BJ (cell line): ENCODE data around the gene LRRC14B. TPM values are rescaled to one million over a fixed set of nuclear protein-coding genes. Genes with fewer than 3 reads are reported as not detected.
A peak's percentile ranks its signal among the peaks of the same experiment; 100 is the strongest.

Source experiments
- CTCF ChIA-PET: fragments of 350-600 bp; formaldehyde crosslinking; extraction: SDS; loops from one replicate; lab custom pipeline; 2021; ENCODE audit warnings: antibody characterized with exemption, inconsistent platforms; lab: Yijun Ruan, JAX
- POLR2A ChIA-PET: fragments of 300-600 bp; sonication (Branson Sonifier 250); formaldehyde crosslinking; extraction: SDS; loops from one replicate; lab custom pipeline; 2021; ENCODE audit warnings: antibody characterized with exemption; lab: Charles Lee
- DNase-seq: peaks from one replicate; pipeline ENCODE4 v3.0.0-alpha.2; 2011; ENCODE audit warnings: low read depth
- H3K27me3 ChIP-seq: 2 replicates; pipeline ENCODE4 v1.6.0; 2011; ENCODE audit warnings: low read length; ENCODE audit not compliant: control insufficient read depth, insufficient read depth
- H3K36me3 ChIP-seq: 2 replicates; pipeline ENCODE4 v1.5.1; 2011; ENCODE audit warnings: low read length; ENCODE audit not compliant: control insufficient read depth, insufficient read depth
- H3K4me3 ChIP-seq: 2 replicates; pipeline ENCODE4 v1.5.1; 2011; ENCODE audit warnings: low read depth, mild to moderate bottlenecking, control low read depth, low read length
- CTCF ChIP-seq: IDR thresholded peaks from 2 replicates; pipeline ENCODE4 v1.5.1; 2011; ENCODE audit warnings: low read depth, mild to moderate bottlenecking, control low read depth, inconsistent platforms, low read length, moderate library complexity; ENCODE audit not compliant: insufficient read depth
- polyA plus RNA-seq: library from polyadenylated mRNA; depleted of rRNA; stranded (reverse); fragments of >200 nt; gene quantifications from 2 replicates; pipeline ENCODE4 v1.2.3, GENCODE V29; 2011

Gene LRRC14B
- polyA plus RNA-seq, 1 experiment = not detected

- Histone ChIP-seq H3K4me3 (no peak overlapping the region), H3K36me3 (no peaks in the 10 kb centered on the region; the same call in 1 of the 2 replicates), H3K27me3 (peaks cover 3% of the 10 kb centered on the region)
- DNase-seq = no peak
- POLR2A ChIA-PET = no interaction called here
- CTCF ChIA-PET = interaction anchor here (0.7 to 1.4 kb wide), 2 partner anchors 12 to 33 kb away, joined by 3 read pairs; no protein-coding TSS in a partner anchor
- no peak for TF ChIP-seq CTCF
These were observed 4.9 kb upstream of the LRRC14B start for GRCh38 chr5:186091-187041.

GRCh38 chr5:187042-187431 is 4.3 kb upstream of the LRRC14B start:
- no peak for DNase-seq
- H3K27me3 ChIP-seq = peaks cover 3% of the 10 kb centered on the region
- POLR2A ChIA-PET = no interaction called here
- no peak for TF ChIP-seq CTCF
- H3K4me3 ChIP-seq = no peak overlapping the region
- CTCF ChIA-PET = interaction anchor here (1.4 kb wide), 1 partner anchor 33 kb away, joined by 3 read pairs; no protein-coding TSS in a partner anchor
- no peaks in the 10 kb centered on the region; the same call in 1 of the 2 replicates for H3K36me3 ChIP-seq

- H3K4me3 ChIP-seq = no peak overlapping the region
- POLR2A ChIA-PET = no interaction called here
- H3K27me3 ChIP-seq = peaks cover 3% of the 10 kb centered on the region
- DNase-seq = no peak
- CTCF ChIA-PET = interaction anchor here (0.7 to 1.8 kb wide), 19 partner anchors 9 to 716 kb away, joined by 3 to 18 read pairs (median 4); no protein-coding TSS in a partner anchor
- no peak for TF ChIP-seq CTCF
- no peaks in the 10 kb centered on the region for H3K36me3 ChIP-seq
These were observed 3.5 kb upstream of the LRRC14B start for GRCh38 chr5:187617-188451.

- CTCF ChIA-PET = interaction anchor here (0.6 to 1.8 kb wide), 22 partner anchors 9 to 715 kb away, joined by 3 to 18 read pairs (median 4); no protein-coding TSS in a partner anchor
- TF ChIP-seq CTCF = peak; percentile 96
These were observed 2.5 kb upstream of the LRRC14B start for GRCh38 chr5:188488-189481.

More at GRCh38 chr5:188488-189481, 2.5 kb upstream of the LRRC14B start:
- Histone ChIP-seq H3K36me3 (no peaks in the 10 kb centered on the region), H3K27me3 (peaks cover 3% of the 10 kb centered on the region), H3K4me3 (no peak overlapping the region)
- no peak for DNase-seq
- POLR2A ChIA-PET = no interaction called here
